ENCODE results near the gene VAV2. TPM values are rescaled to one million over a fixed set of nuclear protein-coding genes. Genes with fewer than 3 reads are reported as not detected.
A peak's percentile ranks its signal among the peaks of the same experiment; 100 is the strongest.

VAV2 gene
- total RNA-seq, 1 donor from 2014 or later = 47.0 TPM

GRCh38 chr9:133842174-133842573, 149.9 kb downstream of the VAV2 start:
- no peak for TF ChIP-seq CTCF (conservative IDR thresholded peaks at IDR 0.05)
- Mint-ChIP-seq H3K27me3 (ENCODE audit: low read depth) (no peaks in the 10 kb centered on the region), H3K4me3 (no peak overlapping the region), H3K36me3 (ENCODE audit: low read depth) (no peaks in the 10 kb centered on the region), H3K4me1 (peaks cover 31% of the 10 kb centered on the region), H3K27ac (ENCODE audit: unreplicated experiment) (no peak overlapping the region), H3K9me3 (no peaks in the 10 kb centered on the region)
- no peak for DNase-seq (ENCODE audit: low read depth, low spot score)

- Mint-ChIP-seq H3K9me3 (no peaks in the 10 kb centered on the region), H3K27me3 (ENCODE audit: low read depth) (no peaks in the 10 kb centered on the region), H3K4me3 (no peak overlapping the region), H3K36me3 (ENCODE audit: low read depth) (no peaks in the 10 kb centered on the region), H3K27ac (ENCODE audit: unreplicated experiment) (no peak overlapping the region), H3K4me1 (peaks cover 35% of the 10 kb centered on the region)
- TF ChIP-seq CTCF (conservative IDR thresholded peaks at IDR 0.05) = no peak
- no peak for DNase-seq (ENCODE audit: low read depth, low spot score)
Observed at GRCh38 chr9:133841167-133841812, 150.8 kb downstream of the VAV2 start.

- Mint-ChIP-seq H3K27ac (ENCODE audit: unreplicated experiment) (peak overlapping the region; percentile 83), H3K36me3 (ENCODE audit: low read depth) (no peaks in the 10 kb centered on the region), H3K4me3 (no peak overlapping the region), H3K4me1 (peaks cover 36% of the 10 kb centered on the region), H3K27me3 (ENCODE audit: low read depth) (no peaks in the 10 kb centered on the region), H3K9me3 (no peaks in the 10 kb centered on the region)
- no peak for DNase-seq (ENCODE audit: low read depth, low spot score)
- no peak for TF ChIP-seq CTCF (conservative IDR thresholded peaks at IDR 0.05)
Observed at GRCh38 chr9:133839822-133840329, 152.2 kb downstream of the VAV2 start.

- no peak for DNase-seq (ENCODE audit: low read depth, low spot score)
- Mint-ChIP-seq H3K4me1 (peaks cover 37% of the 10 kb centered on the region), H3K27ac (ENCODE audit: unreplicated experiment) (no peak overlapping the region), H3K9me3 (no peaks in the 10 kb centered on the region), H3K4me3 (no peak overlapping the region), H3K27me3 (ENCODE audit: low read depth) (no peaks in the 10 kb centered on the region), H3K36me3 (ENCODE audit: low read depth) (no peaks in the 10 kb centered on the region)
- TF ChIP-seq CTCF (conservative IDR thresholded peaks at IDR 0.05) = no peak
Observed at GRCh38 chr9:133838859-133839507, 153.1 kb downstream of the VAV2 start.

- Mint-ChIP-seq H3K4me1 (peaks cover 37% of the 10 kb centered on the region), H3K4me3 (no peak overlapping the region), H3K27ac (ENCODE audit: unreplicated experiment) (no peak overlapping the region), H3K9me3 (no peaks in the 10 kb centered on the region), H3K36me3 (ENCODE audit: low read depth) (no peaks in the 10 kb centered on the region), H3K27me3 (ENCODE audit: low read depth) (no peaks in the 10 kb centered on the region)
- no peak for TF ChIP-seq CTCF (conservative IDR thresholded peaks at IDR 0.05)
- DNase-seq (ENCODE audit: low read depth, low spot score) = no peak
Observed at GRCh38 chr9:133837627-133838597, 154.2 kb downstream of the VAV2 start.
